GM21423 (cell line): ENCODE data around the gene ITIH3.

ENCODE experiments used
- ATAC-seq: cut with Tn5 transposase; IDR thresholded peaks from one replicate; pipeline ENCODE4 v1.9.1; 2021; ENCODE audit warnings: mild to moderate bottlenecking, moderate library complexity; ENCODE audit not compliant: unreplicated experiment

The ITIH3 gene

DNA sequence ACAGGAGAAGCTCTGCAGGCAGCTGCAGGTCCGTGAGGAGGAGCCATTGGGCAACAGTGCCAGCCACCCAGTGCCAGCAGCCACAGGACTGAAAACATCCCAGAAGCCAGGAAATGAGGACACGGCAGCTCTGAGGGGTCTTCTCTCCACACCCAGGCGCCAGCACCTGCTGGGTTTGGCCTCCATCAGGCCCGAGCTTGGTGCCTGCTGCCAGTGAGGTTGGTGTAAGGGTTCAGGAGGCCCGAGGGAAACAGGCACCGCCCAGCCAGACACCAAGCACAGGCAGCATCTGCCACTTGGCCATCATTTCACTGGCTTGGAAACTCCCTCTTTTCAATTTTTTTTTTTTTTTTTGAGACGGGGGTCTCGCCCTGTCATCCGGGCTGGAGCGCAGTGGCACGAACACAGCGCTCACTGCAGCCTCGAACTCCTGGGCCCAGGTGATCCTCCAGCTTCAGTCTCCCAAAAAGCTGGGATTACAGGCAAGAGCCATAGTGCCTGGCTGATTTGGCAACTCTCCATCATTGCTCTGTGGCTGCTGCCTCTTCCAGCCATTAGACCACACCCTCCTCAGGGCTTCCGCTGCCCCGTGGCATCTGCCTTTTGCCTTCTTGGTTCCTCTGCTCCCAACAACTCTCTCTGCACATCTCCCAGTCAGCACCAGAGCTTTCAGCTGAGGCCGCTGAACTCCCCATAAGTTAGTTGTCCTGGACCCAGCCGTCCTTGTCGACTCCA lies 1.5 kb upstream of the ITIH3 start:
- ATAC-seq, result no peak

DNA sequence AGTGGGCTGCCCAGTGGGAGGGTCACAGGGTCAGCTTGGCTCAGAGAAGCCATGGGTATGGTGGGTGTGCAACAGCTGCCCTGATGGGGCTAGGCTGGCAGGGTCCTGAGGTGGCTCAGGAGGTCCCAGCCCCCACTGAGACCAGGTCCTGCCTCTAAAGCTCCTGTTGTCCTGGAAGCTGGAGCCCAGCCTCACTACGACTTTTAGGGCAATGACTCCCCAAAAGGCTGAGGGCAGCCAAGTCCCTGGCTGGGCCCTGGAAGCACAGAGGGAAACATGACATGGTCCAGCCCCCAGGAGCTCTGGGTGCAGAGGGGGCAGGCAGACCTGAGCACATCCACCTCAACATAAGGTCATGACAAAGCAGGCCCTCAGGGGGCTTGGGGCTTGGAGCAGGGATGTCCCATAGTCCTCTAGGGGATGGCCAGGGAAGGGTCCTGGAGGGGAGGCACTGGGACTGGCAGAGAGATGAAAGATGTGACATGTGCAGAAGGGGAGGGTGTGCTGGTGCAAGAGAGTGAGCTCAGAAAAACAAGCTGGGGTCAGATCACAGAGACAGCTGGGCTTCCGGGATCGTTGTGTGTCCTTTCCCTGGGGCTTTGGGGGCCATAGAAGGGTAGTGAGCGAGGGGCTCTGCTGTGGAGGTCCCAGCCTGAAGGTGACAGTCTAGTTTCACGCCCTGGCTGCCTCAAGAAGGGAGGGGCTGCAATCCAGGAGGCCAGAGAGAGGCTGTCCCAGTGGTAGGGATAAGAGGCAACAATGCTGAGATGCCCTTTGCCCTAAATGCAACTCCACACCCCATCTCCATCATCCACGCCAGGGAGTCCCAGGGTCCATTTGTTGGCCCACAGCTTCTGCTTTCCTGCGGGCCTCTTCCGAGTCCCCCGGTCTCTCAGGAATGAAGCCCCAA lies 639 bp upstream of the ITIH3 start:
- no peak for ATAC-seq

- no peak for ATAC-seq
Measured at GRCh38 chr3:52795298-52795900, 803 bp downstream of the ITIH3 start.

- no peak for ATAC-seq
Measured at GRCh38 chr3:52796411-52796810, 1.8 kb downstream of the ITIH3 start.

GRCh38 chr3:52798376-52798977 lies 3.9 kb downstream of the ITIH3 start:
- no peak for ATAC-seq

GRCh38 chr3:52798978-52799476 lies 4.4 kb downstream of the ITIH3 start:
- no peak for ATAC-seq

DNA sequence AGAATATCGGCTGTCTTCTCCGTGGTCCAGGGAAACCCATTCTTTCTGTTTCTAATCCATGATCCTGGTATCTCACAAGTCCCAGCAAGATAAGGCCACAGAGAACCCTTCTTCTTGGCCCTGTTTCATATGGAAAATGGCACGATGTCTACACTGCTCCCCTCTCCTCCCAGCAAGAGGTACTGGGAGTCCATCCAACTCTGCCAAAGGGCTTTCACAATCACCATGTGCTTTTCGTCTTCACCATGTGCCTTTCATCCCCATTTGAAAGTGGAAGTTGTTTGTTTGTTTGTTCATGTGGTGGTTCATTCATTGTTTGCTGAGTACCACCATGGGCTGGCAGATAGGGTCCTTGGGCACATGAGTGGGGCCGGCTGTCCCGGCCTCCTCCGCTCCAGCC lies 5.5 kb downstream of the ITIH3 start:
- ATAC-seq, result no peak

- no peak for ATAC-seq
Measured at GRCh38 chr3:52801839-52802238, 7.2 kb downstream of the ITIH3 start.

- ATAC-seq, result no peak
Measured at GRCh38 chr3:52805270-52806039, 10.9 kb downstream of the ITIH3 start.

- ATAC-seq, result no peak
Measured at GRCh38 chr3:52809149-52809548, 14.6 kb downstream of the ITIH3 start.

GRCh38 chr3:52809662-52810377 lies 15.2 kb downstream of the ITIH3 start:
- ATAC-seq, result no peak

GRCh38 chr3:52810923-52811322 lies 16.3 kb downstream of the ITIH3 start:
- no peak for ATAC-seq

GRCh38 chr3:52811452-52812011 lies 16.9 kb downstream of the ITIH3 start:
- ATAC-seq, result no peak

DNA sequence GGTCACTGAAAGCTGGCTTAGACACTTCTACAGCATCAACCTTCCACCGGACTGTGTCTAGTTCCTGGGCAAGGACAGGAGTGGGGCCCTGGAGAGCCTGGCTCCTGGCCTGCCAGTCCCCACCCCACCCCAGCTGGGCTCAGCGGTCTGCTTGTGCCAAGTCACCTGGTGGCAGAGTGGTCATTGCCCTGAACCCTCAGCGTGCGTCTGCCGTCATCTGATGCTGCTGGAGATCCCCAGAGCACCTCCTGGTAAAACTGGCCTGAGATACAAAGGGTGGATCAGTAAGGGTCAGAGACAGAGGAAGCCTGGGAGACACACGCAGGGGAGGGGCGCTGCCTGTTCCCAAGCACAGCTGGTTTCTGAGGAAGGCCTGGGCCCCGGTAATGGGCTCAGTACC lies 19.2 kb downstream of the ITIH3 start:
- ATAC-seq, result no peak

- no peak for ATAC-seq
Measured at GRCh38 chr3:52816199-52816598, 21.6 kb downstream of the ITIH3 start.

DNA sequence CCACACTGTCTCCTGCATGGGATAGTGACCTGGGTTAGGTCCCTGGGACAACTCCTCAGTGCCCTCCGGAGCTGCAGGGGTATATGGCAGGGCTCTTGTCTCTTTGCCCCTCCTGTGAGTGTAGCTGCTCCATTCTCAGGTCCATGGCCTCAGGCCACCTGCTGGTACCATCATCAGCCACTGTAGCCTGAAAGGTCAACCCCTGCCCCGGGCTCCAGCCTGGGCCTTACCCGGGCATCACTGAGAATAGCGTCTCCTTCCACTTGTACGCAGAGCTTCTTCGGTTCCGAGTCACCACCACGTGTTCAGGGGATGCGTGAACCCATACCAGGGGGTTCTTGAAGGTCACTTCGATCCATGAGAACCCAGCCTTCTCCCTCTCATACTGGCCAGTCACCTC lies 22.1 kb downstream of the ITIH3 start:
- ATAC-seq, result no peak

GRCh38 chr3:52817221-52817620 lies 22.6 kb downstream of the ITIH3 start:
- ATAC-seq, result no peak

GRCh38 chr3:52817860-52818259 lies 23.3 kb downstream of the ITIH3 start:
- no peak for ATAC-seq

GRCh38 chr3:52819936-52820335 lies 25.3 kb downstream of the ITIH3 start:
- ATAC-seq, result no peak
